NCI-H128 (cell line): ENCODE results near the gene CAPZB.

Source experiments
- DNase-seq: peaks from one replicate; lab custom pipeline; 2025; ENCODE audit not compliant: unreplicated experiment; lab: John Stamatoyannopoulos, UW

The CAPZB gene

GRCh38 chr1:19449454-19450228, 35.7 kb downstream of the CAPZB start:
- no peak for DNase-seq

- DNase-seq = no peak
These were observed 36.6 kb downstream of the CAPZB start for GRCh38 chr1:19448491-19449439.

DNA sequence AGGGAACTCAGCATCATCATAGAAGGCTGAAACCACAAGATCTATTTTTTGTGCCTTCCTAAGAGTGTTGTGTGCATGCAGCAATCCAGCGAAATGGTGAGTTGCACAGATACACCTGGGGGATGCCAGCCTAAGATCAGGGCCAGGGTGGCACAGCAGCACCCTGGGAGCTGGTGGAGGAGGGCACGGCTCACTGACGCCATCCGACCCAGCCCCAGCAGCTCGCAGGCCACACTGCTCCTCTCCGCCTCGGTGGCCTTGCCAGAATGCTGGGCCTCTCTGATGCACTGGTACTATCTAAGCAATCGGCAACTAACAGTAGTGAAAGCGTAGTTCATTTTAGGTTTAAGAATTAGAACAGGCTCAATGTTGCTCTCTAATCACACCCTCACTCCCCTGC, 37.8 kb downstream of the CAPZB start:
- DNase-seq = no peak

DNA sequence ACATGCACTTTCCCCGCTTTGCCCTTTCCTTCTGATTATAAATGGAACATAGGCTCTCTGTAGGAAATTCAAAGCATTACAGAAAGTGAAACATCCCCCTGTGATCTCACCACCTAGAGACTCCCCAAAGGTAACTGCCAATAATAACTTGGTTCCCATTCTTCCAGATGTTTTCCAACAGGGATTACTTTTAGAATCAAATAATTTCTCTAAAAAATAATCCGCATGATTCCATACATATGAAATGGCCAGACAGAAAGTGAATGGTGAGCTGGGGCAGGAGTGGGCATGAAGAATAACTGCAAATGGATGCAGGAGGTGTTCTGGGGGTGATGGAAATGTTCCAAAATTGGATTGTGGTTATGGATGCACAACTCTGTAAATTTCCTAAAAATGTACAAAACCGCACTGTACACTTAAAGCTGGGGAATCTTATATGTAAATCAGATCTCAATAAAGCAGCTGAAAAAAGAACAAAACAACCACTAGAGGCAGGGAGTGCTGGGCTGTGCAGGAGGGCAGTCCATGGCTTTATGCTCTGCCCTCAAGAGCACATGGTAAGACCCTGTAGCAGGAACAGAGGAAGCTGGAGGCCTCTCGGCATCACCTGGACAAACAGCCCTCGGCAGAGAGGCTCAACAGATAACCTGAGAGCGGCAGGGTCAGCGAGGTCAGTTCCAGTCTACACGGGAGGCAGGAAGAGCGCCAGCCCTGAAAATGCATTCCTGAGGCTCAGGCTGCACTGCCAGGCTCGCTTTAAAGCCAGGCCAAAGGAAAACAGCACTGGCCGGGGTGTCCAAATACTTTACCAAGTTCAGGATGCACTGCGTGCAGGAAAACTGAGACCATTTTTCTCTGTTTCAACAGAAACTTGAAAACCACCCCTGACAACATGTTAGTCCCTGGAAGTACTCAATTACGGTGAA, 39.7 kb downstream of the CAPZB start:
- no peak for DNase-seq

DNA sequence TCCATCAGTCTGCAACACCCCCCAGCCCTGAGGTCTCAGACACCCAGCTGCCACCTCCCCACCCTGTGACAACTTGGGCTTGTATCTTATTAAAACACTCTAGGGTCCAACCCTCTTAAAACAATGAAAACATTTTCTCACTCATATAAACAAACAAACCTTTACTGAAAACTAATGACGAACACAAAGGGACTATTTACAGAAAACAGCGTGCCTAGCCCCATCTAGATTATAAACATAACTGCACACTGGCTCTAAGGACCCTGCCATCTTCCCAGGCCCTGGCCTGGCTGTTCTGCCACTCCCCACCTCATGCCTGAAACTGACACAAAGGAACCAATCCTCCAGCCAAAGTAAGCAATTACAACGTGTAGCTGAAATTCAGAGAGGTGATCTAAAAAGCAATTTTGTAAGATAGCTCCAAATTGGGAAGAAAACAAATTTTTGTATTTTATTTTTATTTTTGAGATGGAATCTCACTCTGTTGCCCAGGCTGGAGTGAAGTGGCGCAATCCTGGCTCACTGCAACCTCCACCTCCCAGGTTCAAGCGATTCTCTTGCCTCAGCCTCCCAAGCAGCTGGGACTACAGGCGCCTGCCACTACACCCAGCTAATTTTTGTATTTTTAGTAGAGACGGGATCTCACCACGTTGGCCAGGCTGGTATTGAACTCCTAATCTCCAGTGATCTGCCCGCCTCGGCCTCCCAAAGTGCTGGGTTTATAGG, 40.9 kb downstream of the CAPZB start:
- DNase-seq = no peak

DNA sequence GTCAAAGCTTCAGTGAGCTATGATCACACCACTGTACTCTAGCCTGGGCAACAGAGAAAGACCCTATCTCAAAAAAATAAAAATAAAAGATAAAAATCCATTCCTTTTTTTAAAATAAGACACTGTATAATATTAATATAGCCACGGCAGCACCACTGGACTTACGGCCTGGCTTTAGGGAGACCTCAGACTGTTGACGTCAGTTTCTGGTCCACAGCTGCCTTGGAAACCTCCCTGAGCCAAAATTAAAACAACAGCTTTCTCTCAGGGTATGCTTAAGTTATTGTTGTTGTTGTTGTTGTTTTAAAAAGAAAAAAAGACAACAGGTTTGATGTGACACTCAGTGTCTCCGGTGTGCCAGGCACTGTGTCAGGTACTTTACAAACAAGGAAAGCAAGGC, 42.0 kb downstream of the CAPZB start:
- DNase-seq = no peak

- DNase-seq = no peak
These were observed 42.9 kb downstream of the CAPZB start for GRCh38 chr1:19442154-19443096.

- no peak for DNase-seq
These were observed 44.1 kb downstream of the CAPZB start for GRCh38 chr1:19441048-19441780.

GRCh38 chr1:19439464-19440171, 45.7 kb downstream of the CAPZB start:
- DNase-seq = no peak

- DNase-seq = no peak
These were observed 46.7 kb downstream of the CAPZB start for GRCh38 chr1:19438516-19439195.

- no peak for DNase-seq
These were observed 47.4 kb downstream of the CAPZB start for GRCh38 chr1:19437891-19438294.

- no peak for DNase-seq
These were observed 48.4 kb downstream of the CAPZB start for GRCh38 chr1:19436716-19437476.

DNA sequence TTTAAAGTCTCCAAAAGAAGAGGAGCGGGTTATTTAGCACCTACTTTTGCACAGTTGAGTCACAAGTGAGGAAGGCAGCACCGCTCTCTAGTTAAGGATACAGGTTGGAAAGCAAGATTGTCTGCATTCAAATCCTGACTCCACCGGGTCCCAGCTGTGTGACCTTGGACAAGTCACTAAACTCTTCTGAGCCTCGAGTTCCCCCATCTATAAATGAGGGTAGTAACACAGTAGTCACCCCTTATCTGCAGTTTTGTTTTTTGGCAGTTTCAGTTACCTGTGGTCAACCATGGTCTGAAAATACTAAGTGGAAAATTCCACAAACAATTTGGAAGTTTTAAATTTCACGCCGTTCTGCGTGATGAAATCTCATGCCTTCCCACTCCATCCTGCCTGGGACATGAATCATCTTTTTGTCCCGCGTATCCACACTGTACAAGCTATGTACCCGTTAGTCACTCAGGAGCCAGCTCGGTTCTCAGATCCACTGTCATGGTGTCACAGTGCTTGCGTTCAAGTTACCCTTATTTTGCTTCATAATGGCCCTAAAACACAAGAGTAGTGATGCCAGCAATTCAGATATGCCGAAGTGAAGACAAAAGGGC, 49.4 kb downstream of the CAPZB start:
- no peak for DNase-seq

DNA sequence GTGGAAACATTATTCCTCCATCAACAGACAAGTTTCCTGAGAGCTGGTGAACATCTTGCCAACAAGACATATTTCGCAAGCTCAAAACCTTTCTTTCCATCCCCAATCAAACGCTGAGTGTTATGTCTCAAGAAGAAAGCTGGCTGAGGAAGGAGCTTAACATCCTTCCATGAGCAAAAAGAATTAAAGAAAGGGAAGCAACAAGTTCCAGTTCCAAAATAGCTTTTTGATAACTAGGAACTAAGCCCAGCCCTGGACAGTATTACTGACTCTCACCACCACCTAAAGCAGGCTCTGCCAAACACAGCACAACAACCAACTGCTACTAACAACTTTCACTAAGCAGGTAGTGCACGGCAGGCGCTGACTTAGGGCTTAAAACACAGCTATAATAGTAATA, 50.2 kb downstream of the CAPZB start:
- DNase-seq = no peak

- no peak for DNase-seq
These were observed 51.7 kb downstream of the CAPZB start for GRCh38 chr1:19433719-19433998.

GRCh38 chr1:19432943-19433718, 52.2 kb downstream of the CAPZB start:
- DNase-seq = no peak
